Measurements from ENCODE around the gene FBXL13. TPM values are rescaled to one million over a fixed set of nuclear protein-coding genes. Genes with fewer than 3 reads are reported as not detected.

Gene FBXL13
- total and polyA plus RNA-seq, 10 of the 15 experiments (the other 5 are each of a cell fraction or from before 2014, with no cell fraction given): 0.08 to 0.95 (median 0.28) TPM; not detected in 2

DNA sequence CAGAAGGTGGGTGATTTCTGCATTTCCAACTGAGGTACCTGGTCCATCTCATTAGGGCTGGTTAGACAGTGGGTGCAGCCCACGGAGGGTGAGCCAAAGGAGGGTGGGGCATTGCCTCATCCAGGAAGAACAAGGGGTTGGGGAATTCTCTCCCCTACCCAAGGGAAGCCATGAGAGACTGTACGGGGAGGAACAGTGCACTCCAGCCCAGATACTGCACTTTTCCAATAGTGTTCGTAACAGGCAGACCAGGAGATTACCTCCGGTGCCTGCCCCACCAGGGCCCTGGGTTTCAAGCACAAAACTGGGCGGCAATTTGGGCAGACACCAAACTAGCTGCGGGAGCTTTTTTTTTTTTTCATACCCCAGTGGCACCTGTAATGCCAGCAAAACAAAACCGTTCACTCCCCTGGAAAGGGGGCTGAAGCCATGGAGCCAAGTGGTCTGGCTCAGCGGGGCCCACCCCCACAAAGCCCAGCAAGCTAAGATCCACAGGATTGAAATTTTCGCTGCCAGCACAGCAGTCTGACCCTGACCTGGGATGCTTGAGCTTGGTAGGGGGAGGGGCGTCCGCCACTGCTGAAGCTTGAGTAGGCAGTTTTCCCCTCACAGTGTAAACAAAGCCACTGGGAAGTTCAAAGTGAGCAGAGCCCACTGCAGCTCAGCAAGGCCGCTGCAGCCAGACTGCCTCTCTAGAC lies 31.6 kb upstream of the FBXL13 start:
- RAD21 ChIA-PET (ENCODE audit: unreplicated experiment): no interaction called here
- SMC1A ChIA-PET (ENCODE audit: uncharacterized antibody, unreplicated experiment): no interaction called here
- intact Hi-C loops (cut with micrococcal nuclease; ENCODE audit: unreplicated experiment): no loop called here
- TF ChIP-seq POU2F2 (IDR thresholded peaks at IDR 0.05; ENCODE audit: borderline replicate concordance, low read depth, low read length) (no peak), HSF1 (IDR thresholded peaks at IDR 0.05; ENCODE audit: low read depth, low read length) (no peak), WRNIP1 (IDR thresholded peaks at IDR 0.05; ENCODE audit: borderline replicate concordance, low read depth, low read length) (no peak), ZNF687 (IDR thresholded peaks at IDR 0.05) (no peak), CREB1 (IDR thresholded peaks at IDR 0.05; ENCODE audit: low read depth) (no peak), EP300 (IDR thresholded peaks at IDR 0.05; ENCODE audit: borderline replicate concordance in 1 of 2, control insufficient read depth in 1 of 2, low read depth in 2 of 2, low read length in 2 of 2) (no peak)
- TF ChIP-seq, protein P1, sequence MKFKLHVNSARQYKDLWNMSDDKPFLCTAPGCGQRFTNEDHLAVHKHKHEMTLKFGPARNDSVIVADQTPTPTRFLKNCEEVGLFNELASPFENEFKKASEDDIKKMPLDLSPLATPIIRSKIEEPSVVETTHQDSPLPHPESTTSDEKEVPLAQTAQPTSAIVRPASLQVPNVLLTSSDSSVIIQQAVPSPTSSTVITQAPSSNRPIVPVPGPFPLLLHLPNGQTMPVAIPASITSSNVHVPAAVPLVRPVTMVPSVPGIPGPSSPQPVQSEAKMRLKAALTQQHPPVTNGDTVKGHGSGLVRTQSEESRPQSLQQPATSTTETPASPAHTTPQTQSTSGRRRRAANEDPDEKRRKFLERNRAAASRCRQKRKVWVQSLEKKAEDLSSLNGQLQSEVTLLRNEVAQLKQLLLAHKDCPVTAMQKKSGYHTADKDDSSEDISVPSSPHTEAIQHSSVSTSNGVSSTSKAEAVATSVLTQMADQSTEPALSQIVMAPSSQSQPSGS (IDR thresholded peaks at IDR 0.05; ENCODE audit: low read length): no peak
- BruUV-seq (replicated peaks): no TSS peak
- ATAC-seq (no peak), DNase-seq (ENCODE audit: low read depth, low spot score) (no peak), FAIRE-seq (no peak)
- Histone ChIP-seq H3K79me2 (ENCODE audit: control insufficient read depth, insufficient read depth, low read length) (no peaks in the 10 kb centered on the region), H3K27ac (ENCODE audit: control insufficient read depth, insufficient read depth) (no peak overlapping the region), H3K4me1 (ENCODE audit: control insufficient read depth, insufficient read depth, low read length) (no peaks in the 10 kb centered on the region), H3K36me3 (ENCODE audit: control insufficient read depth in 2 of 2, insufficient read depth in 2 of 2, low read length in 1 of 2) (peaks cover 0 to 4% of the 10 kb centered on the region in 2 experiments; a peak in 2 of 4 replicates), H3K4me2 (ENCODE audit: control insufficient read depth, insufficient read depth) (no peak overlapping the region), H3K4me3 (no peak overlapping the region), H4K20me1 (ENCODE audit: control insufficient read depth, insufficient read depth) (no peaks in the 10 kb centered on the region), H2AFZ (ENCODE audit: control insufficient read depth, low read depth, low read length) (no peak overlapping the region), H3K27me3 (replicated peaks in 1 of 2; ENCODE audit: control insufficient read depth in 2 of 2, insufficient read depth in 2 of 2, low read length in 1 of 2) (no peaks in the 10 kb centered on the region), H3K9me3 (replicated peaks; ENCODE audit: control insufficient read depth, insufficient read depth, low read length) (no peaks in the 10 kb centered on the region), H3K9ac (ENCODE audit: control insufficient read depth, insufficient read depth, low read length) (no peak overlapping the region)
- in situ Hi-C loops (cut with MboI): no loop called here
- 98% methylated on average over 12 of the region's 12 CpGs for WGBS (ENCODE audit: insufficient coverage, insufficient replicate concordance, low lambda C conversion rate, missing lambda C conversion rate)
- CTCF ChIA-PET: no interaction called here
- POLR2A ChIA-PET: no interaction called here

All from GM12878 (cell line).